Activated CD8-positive, alpha-beta T cell treated with anti-CD3 and anti-CD28 coated beads, Interleukin-2, amount 10 ng/mL, durations not matched to agents 7 days and 5 days (primary cell): ENCODE measurements around the gene SLC6A13. TPM values are rescaled to one million over a fixed set of nuclear protein-coding genes. Genes with fewer than 3 reads are reported as not detected.

Experiments
- ATAC-seq: fragments of 150-1000 bp; cut with Tn5 transposase; one replicate; pipeline ENCODE4 v1.10.0; 2021; ENCODE audit warnings: moderate library complexity
- CTCF ChIA-PET: fragments of 350-600 bp; sonication (Branson Sonifier 250); formaldehyde crosslinking; loops from one replicate; lab custom pipeline; 2021; ENCODE audit warnings: antibody characterized with exemption; lab: Charles Lee
- POLR2A ChIA-PET: fragments of 350-600 bp; sonication (Branson Sonifier 250); formaldehyde crosslinking; loops from one replicate; lab custom pipeline; 2021; ENCODE audit warnings: antibody characterized with exemption; lab: Charles Lee
- DNase-seq: peaks from one replicate; pipeline ENCODE4 v3.0.0-alpha.2; 2020
- H3K27ac Mint-ChIP-seq: one replicate; pipeline ENCODE4 v1.8.0; 2021; ENCODE audit warnings: mild to moderate bottlenecking, mixed read lengths
- H3K27me3 Mint-ChIP-seq: one replicate; pipeline ENCODE4 v1.8.0; 2021; ENCODE audit warnings: low read depth, mixed read lengths
- H3K36me3 Mint-ChIP-seq: one replicate; pipeline ENCODE4 v1.8.0; 2021; ENCODE audit warnings: low read depth, mixed read lengths
- H3K4me1 Mint-ChIP-seq: one replicate; pipeline ENCODE4 v1.8.0; 2021; ENCODE audit warnings: low read depth, mixed read lengths
- H3K4me3 Mint-ChIP-seq: one replicate; pipeline ENCODE4 v1.8.0; 2021; ENCODE audit warnings: mild to moderate bottlenecking, mixed read lengths
- H3K9me3 Mint-ChIP-seq: one replicate; pipeline ENCODE4 v1.8.0; 2022; ENCODE audit warnings: mixed read lengths; ENCODE audit not compliant: insufficient read depth
- total RNA-seq, 2 experiments: library from RNA; stranded (reverse); gene quantifications; one replicate each; pipeline ENCODE4 v1.2.3, GENCODE V29; 2021

SLC6A13 gene
- total RNA-seq, 2 experiments from 2014 or later = 0.26 TPM; not detected in 1

DNA sequence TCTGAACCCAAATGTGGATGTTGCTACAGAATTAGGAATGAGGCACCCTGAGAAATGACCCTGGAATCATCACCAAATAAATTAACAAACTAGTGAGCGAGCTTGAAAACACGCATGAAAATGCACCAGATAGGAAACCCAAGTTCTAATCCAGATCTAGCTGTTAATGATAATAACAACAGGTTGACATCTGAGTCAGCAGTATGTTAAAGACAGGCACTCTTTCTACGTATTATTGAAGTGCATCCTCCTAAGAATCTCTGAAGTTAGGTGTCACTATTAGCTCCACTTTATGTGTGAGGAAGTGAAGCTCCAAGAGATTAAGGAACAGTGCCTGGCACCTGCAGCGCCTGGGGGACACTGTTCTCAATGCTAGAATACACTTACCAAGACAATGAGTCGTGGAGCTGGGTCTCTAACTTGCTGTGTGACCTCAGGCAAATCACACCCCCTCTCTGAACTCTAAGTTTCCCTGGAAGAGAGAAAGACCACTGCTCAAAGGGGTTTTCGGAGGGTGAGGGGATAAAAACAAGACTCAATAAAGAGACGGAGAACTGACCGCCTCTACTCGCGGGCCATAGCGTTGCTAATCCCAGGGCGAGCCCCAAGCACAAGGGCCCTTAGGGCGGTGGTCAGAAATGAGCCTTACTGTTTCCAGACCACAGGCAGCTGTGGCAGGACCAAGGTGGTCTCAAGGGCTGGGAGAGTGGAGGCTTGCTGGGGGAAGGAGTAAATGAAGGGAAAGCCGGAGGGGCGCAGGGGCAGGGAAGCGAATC is 50.8 kb downstream of the SLC6A13 start:
- Mint-ChIP-seq H3K4me3 (no peak overlapping the region), H3K4me1 (no peaks in the 10 kb centered on the region), H3K27me3 (peaks cover 9% of the 10 kb centered on the region), H3K27ac (no peak overlapping the region), H3K9me3 (no peaks in the 10 kb centered on the region), H3K36me3 (no peaks in the 10 kb centered on the region)
- ATAC-seq (no peak), DNase-seq (no peak)
- ChIA-PET CTCF (interaction anchor here (0.7 to 2.4 kb wide), 2 partner anchors 8 to 50 kb away, joined by 3 to 6 read pairs; no protein-coding TSS in a partner anchor), POLR2A (no interaction called here)

DNA sequence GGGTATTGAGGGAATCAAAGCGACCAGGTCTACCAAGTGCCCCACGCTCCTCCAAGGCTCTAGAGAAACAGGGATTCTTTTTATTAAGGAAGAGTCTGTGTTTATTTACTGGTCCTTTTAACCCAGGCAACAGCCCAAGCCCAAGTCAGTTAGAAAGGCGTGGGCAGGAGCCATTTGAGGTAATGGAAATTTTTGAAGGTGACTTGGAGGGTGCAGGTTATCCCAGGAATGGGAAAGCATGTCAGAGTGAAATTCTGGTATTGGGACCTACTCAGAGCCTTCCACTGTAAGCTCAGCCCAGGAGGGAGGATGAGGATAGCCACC is 51.5 kb downstream of the SLC6A13 start:
- no peak for DNase-seq
- ChIA-PET POLR2A (no interaction called here), CTCF (interaction anchor here (2.4 kb wide), 1 partner anchor 9 kb away, joined by 6 read pairs; no protein-coding TSS in a partner anchor)
- Mint-ChIP-seq H3K4me1 (no peaks in the 10 kb centered on the region), H3K36me3 (no peaks in the 10 kb centered on the region), H3K4me3 (no peak overlapping the region), H3K27ac (no peak overlapping the region), H3K27me3 (peaks cover 12% of the 10 kb centered on the region), H3K9me3 (no peaks in the 10 kb centered on the region)
- ATAC-seq = no peak

DNA sequence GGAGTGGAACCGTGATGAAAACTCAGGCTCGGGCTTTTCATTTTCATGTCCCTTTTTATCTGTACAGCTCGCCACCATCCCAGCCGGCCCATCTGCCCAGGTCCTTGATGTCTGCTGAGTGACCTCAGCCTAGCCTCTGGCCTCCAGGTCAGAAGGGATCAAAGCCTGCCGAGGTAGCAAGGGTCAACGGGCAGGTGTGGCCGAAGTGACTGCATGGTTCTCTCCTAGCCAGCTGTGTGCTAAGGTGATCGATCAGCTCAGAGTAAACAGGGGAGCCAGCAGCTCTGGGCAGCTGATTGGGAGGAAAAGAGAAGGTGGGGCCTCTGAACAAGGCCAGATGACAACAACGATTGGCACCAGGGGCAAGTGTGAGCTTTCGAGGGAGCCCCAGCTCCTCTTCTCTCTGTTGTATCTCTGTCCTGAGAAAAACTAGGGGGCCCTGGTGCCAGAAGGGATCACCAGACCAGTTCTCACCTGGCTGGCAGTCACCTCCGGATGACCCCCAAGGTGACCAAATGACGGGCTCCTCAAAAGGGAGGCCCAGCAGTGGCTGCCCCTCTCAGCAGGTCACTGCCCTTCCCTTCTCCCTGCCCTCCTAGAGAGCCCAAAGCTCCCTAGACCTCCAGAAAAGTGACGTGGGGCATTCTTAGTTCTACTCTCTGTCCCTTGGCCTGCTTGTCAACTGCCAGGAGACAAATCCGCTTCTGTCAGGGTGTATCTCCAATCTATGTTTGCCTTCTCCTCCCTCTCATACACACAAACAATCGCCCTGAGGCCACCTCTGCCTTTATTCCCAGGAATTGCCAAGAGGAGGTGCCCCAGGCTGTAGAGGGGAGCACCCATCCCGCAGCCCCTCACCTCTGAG is 52.1 kb downstream of the SLC6A13 start:
- CTCF ChIA-PET = interaction anchor here (2.4 kb wide), 1 partner anchor 9 kb away, joined by 6 read pairs; no protein-coding TSS in a partner anchor
- Mint-ChIP-seq H3K9me3 (no peaks in the 10 kb centered on the region), H3K27ac (no peak overlapping the region), H3K27me3 (peaks cover 14% of the 10 kb centered on the region), H3K4me1 (no peaks in the 10 kb centered on the region), H3K36me3 (no peaks in the 10 kb centered on the region), H3K4me3 (no peak overlapping the region)
- POLR2A ChIA-PET = no interaction called here
- no peak for ATAC-seq
- no peak for DNase-seq

DNA sequence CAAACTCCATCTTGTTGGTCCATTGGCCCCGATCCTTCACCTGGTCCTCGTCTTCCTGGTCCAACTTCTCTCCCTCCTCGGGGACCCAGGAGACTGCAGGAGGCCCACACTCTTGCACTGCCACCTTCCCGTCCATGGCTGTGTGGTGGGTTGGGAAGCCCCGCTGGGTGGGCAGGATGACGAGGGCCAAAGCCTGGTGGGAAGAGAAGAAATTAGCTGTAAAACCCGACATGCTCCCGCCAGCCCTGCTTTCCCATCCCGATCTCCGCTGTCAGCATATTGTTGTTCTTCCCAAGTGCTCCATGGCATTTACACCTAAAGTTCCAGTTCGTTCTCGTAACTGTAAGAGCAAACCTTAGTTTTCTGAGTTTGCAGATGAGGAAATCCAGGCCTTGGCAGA is 52.8 kb downstream of the SLC6A13 start:
- no peak overlapping the region for H3K27ac Mint-ChIP-seq
- no peaks in the 10 kb centered on the region for H3K4me1 Mint-ChIP-seq
- H3K27me3 Mint-ChIP-seq = peaks cover 18% of the 10 kb centered on the region
- CTCF ChIA-PET = interaction anchor here (2.4 kb wide), 1 partner anchor 10 kb away, joined by 6 read pairs; no protein-coding TSS in a partner anchor
- no peak for DNase-seq
- H3K36me3 Mint-ChIP-seq = no peaks in the 10 kb centered on the region
- no peak for ATAC-seq
- POLR2A ChIA-PET = no interaction called here
- no peaks in the 10 kb centered on the region for H3K9me3 Mint-ChIP-seq
- no peak overlapping the region for H3K4me3 Mint-ChIP-seq

DNA sequence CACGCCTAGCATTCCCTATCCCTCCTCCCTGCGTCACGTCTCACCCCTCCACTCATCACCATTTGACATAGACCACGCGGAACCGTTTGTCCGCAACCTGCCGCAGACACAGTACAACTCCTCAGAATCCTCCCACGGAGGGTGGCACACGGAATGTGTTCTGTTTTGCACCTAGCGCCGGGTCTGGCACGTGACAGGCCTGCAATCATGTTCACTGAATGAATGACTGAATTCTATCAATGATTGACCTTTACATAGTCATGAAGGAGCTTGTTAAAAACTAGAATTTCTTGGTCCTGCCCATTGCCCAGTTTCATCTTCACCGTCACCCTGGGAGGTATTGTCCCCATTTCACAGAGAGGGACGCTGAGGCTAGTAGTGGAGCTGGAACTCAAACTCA is 53.4 kb downstream of the SLC6A13 start:
- ATAC-seq (no peak), DNase-seq (no peak)
- CTCF ChIA-PET = no interaction called here
- POLR2A ChIA-PET = no interaction called here
- no peaks in the 10 kb centered on the region for H3K9me3 Mint-ChIP-seq
- H3K4me1 Mint-ChIP-seq = no peaks in the 10 kb centered on the region
- no peak overlapping the region for H3K27ac Mint-ChIP-seq
- H3K4me3 Mint-ChIP-seq = no peak overlapping the region
- peaks cover 19% of the 10 kb centered on the region for H3K27me3 Mint-ChIP-seq
- H3K36me3 Mint-ChIP-seq = no peaks in the 10 kb centered on the region

DNA sequence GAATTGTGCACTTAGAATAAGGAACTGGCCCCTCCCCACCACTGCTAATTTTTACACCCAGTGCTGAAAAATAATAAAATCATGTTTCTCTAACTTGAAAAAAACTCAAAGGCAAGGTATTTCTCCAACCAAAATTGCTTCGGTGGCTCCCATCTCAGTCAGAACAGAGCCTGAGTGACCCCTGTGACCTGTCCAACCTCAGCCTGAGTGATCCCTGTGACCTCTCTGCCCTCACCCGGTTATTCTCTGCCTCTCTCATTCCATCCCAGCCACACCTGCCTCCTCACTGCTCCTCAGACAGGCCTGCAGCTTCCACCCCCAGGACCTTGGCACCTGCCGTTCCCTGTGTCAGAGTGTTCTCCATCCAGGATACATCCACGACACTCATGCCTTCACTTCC is 53.8 kb downstream of the SLC6A13 start:
- DNase-seq (no peak), ATAC-seq (no peak)
- H3K4me1 Mint-ChIP-seq = no peaks in the 10 kb centered on the region
- POLR2A ChIA-PET = no interaction called here
- H3K36me3 Mint-ChIP-seq = no peaks in the 10 kb centered on the region
- H3K27ac Mint-ChIP-seq = no peak overlapping the region
- CTCF ChIA-PET = no interaction called here
- no peak overlapping the region for H3K4me3 Mint-ChIP-seq
- H3K27me3 Mint-ChIP-seq = peaks cover 20% of the 10 kb centered on the region
- no peaks in the 10 kb centered on the region for H3K9me3 Mint-ChIP-seq

DNA sequence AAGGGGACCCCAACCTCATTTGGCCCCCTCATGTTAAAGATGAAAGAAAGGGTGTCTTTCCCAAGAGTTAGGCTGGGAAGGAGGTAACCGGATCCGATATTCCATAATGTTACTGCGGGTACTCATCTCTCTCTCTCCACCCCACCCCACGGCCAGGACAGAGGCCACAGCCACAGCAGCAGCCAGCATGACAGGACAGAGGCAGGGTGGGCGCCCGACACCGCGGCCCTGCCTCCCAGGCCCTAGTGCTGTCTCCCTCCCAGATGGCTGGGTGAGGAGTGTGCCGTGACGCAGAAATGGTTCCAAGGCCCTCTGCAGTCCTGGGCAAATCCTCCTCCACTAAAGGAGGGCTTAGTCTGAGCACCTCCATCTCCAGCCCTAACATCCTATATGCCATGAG is 54.8 kb downstream of the SLC6A13 start:
- CTCF ChIA-PET = no interaction called here
- Mint-ChIP-seq H3K27me3 (peaks cover 14% of the 10 kb centered on the region), H3K4me1 (no peaks in the 10 kb centered on the region), H3K9me3 (no peaks in the 10 kb centered on the region), H3K27ac (no peak overlapping the region), H3K36me3 (no peaks in the 10 kb centered on the region), H3K4me3 (no peak overlapping the region)
- DNase-seq (no peak), ATAC-seq (no peak)
- POLR2A ChIA-PET = no interaction called here

DNA sequence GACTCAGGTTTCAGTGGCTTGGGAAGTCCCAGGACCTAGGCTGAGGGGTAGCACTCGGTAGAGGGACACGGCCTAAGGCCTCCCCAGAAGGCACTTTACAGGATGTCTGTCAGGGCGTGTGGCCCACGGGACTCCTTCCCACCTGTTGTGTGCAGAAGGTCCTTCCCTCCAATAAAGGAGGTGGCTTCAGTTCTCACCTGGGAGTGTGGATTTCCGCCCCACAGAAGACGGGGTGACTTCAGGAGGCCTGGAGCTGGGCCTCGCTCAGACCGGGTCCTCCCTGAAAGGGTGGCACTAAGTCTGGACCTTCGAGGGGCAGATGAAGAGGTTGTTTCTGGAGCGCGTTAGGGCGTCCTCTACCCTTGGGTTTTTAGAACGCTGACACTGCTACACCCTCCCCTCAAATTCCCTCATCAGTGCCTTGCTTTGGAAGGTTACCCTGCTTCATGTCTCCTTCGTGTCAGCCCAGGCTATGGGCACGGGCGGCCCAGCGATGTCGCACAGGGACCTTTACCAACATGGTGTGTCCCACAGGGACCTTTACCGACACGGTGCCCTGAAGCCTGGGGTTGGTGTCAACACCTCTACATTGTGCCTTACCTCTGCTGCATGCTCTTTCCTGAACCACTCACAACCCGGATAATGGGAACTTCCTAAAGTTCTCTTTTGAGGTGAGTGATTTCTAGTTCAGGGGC is 55.7 kb downstream of the SLC6A13 start:
- ChIA-PET POLR2A (no interaction called here), CTCF (no interaction called here)
- ATAC-seq (no peak), DNase-seq (no peak)
- Mint-ChIP-seq H3K27me3 (peaks cover 21% of the 10 kb centered on the region), H3K36me3 (no peaks in the 10 kb centered on the region), H3K4me1 (no peaks in the 10 kb centered on the region), H3K9me3 (no peaks in the 10 kb centered on the region), H3K27ac (no peak overlapping the region), H3K4me3 (no peak overlapping the region)

DNA sequence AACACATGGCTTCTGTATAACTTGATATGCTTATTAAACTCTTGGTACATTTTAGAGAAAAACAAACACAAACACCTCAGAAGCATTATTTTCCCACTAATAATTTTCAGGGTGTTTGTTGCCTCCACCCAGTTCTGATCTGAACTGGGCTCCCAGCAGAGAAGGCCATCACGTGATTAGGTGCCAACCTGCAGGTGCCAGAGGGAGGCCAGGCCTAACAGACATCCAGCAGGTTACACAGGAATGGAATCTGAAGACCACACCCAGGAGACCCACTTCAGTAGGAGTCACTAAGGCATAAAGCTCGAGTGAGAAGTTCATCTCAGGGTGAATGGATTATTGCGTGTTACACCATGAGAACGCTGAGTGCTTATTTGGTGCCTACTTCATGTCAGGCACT is 57.6 kb downstream of the SLC6A13 start:
- no peak for ATAC-seq

DNA sequence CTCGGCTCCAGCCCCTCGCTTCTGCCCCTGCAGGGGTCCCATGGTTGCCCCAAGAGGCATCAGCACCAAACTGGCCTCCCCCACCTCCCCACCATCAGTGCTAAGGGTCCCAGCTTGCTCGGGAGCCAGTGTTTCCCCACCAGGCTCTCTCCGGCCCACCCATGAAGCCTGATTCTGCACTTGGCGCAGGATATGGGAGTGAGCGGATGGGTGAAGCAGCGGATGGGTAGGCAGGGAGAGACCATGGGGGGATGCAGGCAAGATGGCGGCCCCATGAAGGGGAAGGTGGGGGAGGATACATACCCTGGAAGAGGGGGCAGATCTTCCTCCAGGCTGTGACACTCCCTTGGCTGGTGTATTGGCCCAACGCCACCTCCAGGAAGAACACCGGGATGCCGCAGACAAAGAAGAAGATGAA is 58.4 kb downstream of the SLC6A13 start:
- Mint-ChIP-seq H3K4me3 (no peak overlapping the region), H3K36me3 (no peaks in the 10 kb centered on the region), H3K27ac (no peak overlapping the region), H3K27me3 (peaks cover 30% of the 10 kb centered on the region), H3K9me3 (no peaks in the 10 kb centered on the region), H3K4me1 (no peaks in the 10 kb centered on the region)
- POLR2A ChIA-PET = no interaction called here
- DNase-seq (no peak), ATAC-seq (no peak)
- CTCF ChIA-PET = no interaction called here

More for the DNA sequence above, 57.6 kb downstream of the SLC6A13 start:
- no peak for DNase-seq
- Mint-ChIP-seq H3K4me1 (no peaks in the 10 kb centered on the region), H3K27ac (no peak overlapping the region), H3K27me3 (peaks cover 30% of the 10 kb centered on the region), H3K4me3 (no peak overlapping the region), H3K36me3 (no peaks in the 10 kb centered on the region), H3K9me3 (no peaks in the 10 kb centered on the region)
- ChIA-PET POLR2A (no interaction called here), CTCF (interaction anchor here (0.9 kb wide), 1 partner anchor 15 kb away, joined by 3 read pairs; no protein-coding TSS in a partner anchor)

DNA sequence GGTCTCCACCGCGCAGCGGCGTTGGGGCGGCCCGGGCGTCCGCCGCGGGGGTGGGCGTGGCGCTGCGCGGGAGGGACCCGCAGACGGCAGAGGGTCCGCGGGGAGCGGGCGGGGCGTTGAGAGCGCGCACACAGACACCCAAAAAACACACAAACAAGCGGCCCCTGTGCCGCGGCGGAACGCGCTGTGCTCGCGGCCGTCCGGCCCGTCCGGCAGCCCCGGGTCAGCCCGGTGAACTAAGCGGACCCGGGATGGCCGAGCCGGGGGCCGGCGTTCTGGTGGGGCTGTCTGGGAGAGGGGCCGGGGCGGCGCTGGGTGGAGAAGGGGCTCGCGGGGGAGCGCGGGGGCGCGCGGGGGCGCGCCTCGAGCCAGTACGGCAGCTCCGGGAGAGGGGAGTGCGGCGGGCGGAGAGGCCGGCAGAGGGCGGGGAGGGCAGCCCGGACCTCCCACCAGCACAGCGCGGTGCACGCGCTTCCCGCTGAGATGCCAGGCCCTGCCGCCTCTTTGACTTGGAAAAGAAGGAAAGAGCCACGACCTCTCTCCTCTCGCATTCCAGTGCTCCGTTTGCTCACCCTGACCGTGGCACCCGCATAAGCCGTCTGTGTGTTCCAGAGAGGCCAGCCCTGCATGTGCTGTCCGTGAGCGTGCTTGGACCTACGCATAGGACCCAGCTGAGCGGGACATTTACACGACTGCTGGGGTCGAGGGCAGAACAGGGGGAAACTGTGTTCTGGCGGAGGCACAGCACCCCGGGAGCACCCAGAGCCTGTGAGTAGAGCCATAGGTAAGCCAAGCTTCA is 59.0 kb downstream of the SLC6A13 start:
- Mint-ChIP-seq H3K27ac (no peak overlapping the region), H3K9me3 (no peaks in the 10 kb centered on the region), H3K36me3 (no peaks in the 10 kb centered on the region), H3K4me1 (no peaks in the 10 kb centered on the region), H3K27me3 (peaks cover 32% of the 10 kb centered on the region), H3K4me3 (no peak overlapping the region)
- DNase-seq (no peak), ATAC-seq (no peak)
- ChIA-PET POLR2A (no interaction called here), CTCF (interaction anchor here (0.9 kb wide), 1 partner anchor 16 kb away, joined by 3 read pairs; no protein-coding TSS in a partner anchor)
